ENCODE data around the gene DENND2C. TPM values are rescaled to one million over a fixed set of nuclear protein-coding genes. Genes with fewer than 3 reads are reported as not detected.

The DENND2C gene
- total RNA-seq, 1 donor from 2014 or later, result 1.3 TPM

- DNase-seq (ENCODE audit: extremely low read depth, low read depth, low spot score), result no peak
These were observed 117.7 kb downstream of the DENND2C start for GRCh38 chr1:114552106-114552639.

- DNase-seq (ENCODE audit: extremely low read depth, low read depth, low spot score), result no peak
These were observed 118.4 kb downstream of the DENND2C start for GRCh38 chr1:114551400-114551799.

DNA sequence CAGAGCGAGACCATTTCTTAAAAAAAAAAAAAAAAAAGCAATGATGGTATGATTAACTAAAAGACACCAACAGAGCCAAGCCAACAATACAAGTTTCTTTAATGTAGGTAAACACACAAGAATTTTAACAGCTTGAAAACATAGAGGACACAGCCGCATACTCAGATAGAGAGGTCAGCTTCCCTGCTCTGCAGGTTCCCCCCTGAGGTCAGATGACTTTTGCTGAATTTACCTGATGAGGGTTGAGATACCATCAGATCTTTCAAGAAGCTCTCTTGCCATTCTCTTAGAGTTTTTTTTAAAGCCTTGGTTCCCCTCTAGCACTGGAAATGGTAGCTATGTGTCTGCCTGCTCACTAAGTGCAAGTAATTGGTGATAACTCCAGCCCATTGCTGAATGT is 119.5 kb downstream of the DENND2C start:
- no peak for DNase-seq (ENCODE audit: extremely low read depth, low read depth, low spot score)

GRCh38 chr1:114549137-114549536 is 120.7 kb downstream of the DENND2C start:
- no peak for DNase-seq (ENCODE audit: extremely low read depth, low read depth, low spot score)

- DNase-seq (ENCODE audit: extremely low read depth, low read depth, low spot score), result no peak
These were observed 122.8 kb downstream of the DENND2C start for GRCh38 chr1:114547076-114547475.

GRCh38 chr1:114545796-114546195 is 124.1 kb downstream of the DENND2C start:
- DNase-seq (ENCODE audit: extremely low read depth, low read depth, low spot score), result no peak

GRCh38 chr1:114545315-114545714 is 124.5 kb downstream of the DENND2C start:
- no peak for DNase-seq (ENCODE audit: extremely low read depth, low read depth, low spot score)

DNA sequence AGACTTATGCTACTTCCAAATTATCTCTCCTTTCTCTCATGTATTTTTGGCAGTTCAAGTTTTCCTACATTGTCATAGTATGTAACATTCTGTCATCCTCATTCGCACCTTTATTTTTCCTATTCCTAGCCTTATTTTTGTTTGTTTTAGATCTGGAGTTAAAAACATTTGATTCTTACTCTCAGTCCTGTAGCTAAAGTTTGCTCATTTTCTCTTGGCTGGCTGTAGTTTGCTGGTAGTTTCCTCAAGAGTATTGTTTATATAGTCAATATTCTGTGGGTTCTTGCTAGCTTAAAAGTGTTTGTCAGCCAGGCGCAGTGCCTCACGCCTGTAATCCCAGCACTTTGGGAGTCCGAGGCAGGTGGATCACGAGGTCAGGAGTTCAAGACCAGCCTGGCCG is 129.0 kb downstream of the DENND2C start:
- DNase-seq (ENCODE audit: extremely low read depth, low read depth, low spot score), result no peak

- no peak for DNase-seq (ENCODE audit: extremely low read depth, low read depth, low spot score)
These were observed 129.6 kb downstream of the DENND2C start for GRCh38 chr1:114540272-114540671.

DNA sequence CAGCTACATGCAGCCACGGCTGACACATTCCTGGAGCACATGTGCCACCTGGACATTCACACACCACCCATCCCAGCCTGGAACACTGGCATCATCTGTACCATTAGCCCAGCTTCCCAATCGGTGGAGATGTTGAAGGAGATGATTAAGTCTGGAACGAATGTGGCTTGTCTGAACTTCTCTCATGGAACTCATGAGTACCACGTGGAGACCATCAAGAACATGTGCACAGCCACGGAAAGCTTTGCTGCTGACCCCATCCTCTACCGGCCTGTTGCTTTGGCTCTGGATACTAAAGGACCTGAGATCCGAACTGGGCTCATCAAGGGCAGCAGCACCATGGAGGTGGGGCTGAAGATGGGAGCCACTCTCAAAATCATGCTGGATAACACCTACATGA is 133.8 kb downstream of the DENND2C start:
- DNase-seq (ENCODE audit: extremely low read depth, low read depth, low spot score), result no peak

DNA sequence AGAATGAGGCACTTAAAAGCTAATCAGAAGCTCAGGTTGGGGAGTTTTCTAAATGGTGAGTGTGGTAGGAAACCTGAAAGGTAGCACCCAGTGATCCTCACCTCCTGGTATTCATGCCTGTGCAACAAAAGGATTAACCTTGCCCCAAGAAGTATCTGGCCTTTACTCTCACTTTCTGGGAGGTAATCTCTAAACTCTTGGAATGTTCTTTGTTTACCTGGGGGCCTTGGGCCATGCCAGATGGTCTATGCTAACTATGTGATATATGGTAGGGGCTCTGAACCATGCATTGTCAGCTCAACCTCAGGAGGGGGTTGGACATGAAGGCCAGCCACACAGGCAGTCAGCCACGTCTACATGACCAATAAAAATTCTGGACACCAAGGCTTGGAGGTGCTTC is 134.4 kb downstream of the DENND2C start:
- DNase-seq (ENCODE audit: extremely low read depth, low read depth, low spot score), result no peak

Other genes starting within 250 kb of the DENND2C start
- gene TRIM33, start 158.8 kb downstream of the DENND2C start, total RNA-seq, result 19.5 and 27.0 TPM in 2 replicates
- 42.5 and 45.1 TPM in 2 replicates for gene BCAS2, start 88.4 kb downstream of the DENND2C start, total RNA-seq
- gene AMPD1, start 25.5 kb upstream of the DENND2C start, total RNA-seq, result not detected in 2 replicates
- 69.8 and 73.7 TPM in 2 replicates for gene NRAS, start 46.7 kb upstream of the DENND2C start, total RNA-seq
- gene CSDE1, start 87.9 kb upstream of the DENND2C start, total RNA-seq, result 539 and 645 TPM in 2 replicates
- 30.4 and 39.7 TPM in 2 replicates for gene SIKE1, start 110.6 kb upstream of the DENND2C start, total RNA-seq
- gene SYCP1, start 184.8 kb upstream of the DENND2C start, total RNA-seq, result not detected in 2 replicates